GM12878 (cell line): Measurements from ENCODE around the gene AZU1.

Experiments used
- HCFC1 ChIP-seq: fragments of 150-350 bp; IDR thresholded peaks from 2 replicates; pipeline ENCODE4 v1.6.1; 2014; ENCODE audit warnings: low read length
- MTA2 ChIP-seq: fragments of 450-650 bp; IDR thresholded peaks from 2 replicates; pipeline ENCODE4 v1.6.1; 2016; ENCODE audit warnings: low read depth, mild to moderate bottlenecking, moderate library complexity
- SREBF2 ChIP-seq: IDR thresholded peaks from 2 replicates; pipeline ENCODE4 v1.6.1; 2012; ENCODE audit warnings: mild to moderate bottlenecking, low read length
- ZZZ3 ChIP-seq: IDR thresholded peaks from 2 replicates; pipeline ENCODE4 v1.6.1; 2011; ENCODE audit warnings: low read depth; ENCODE audit not compliant: control insufficient read depth, insufficient read length

DNA sequence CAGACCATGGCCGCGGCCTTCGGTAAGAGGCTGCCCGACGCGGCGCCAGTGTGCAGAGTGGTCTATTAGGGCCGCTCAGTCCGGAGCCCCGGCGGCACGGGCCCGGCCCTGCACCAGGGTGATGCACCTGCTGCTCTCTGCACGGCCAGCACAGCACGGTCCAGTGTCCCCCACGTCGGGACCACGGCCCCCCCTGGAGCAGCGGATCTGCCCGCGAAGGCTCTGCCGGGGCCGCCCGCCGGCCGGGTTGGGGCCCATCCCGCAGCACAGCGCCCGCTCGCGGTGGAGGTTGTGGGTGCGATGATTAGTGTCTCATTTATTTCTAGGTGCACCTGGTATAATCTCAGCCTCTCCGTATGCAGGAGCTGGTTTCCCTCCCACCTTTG is 22.5 kb upstream of the AZU1 start:
- TF ChIP-seq MTA2 (no peak), HCFC1 (no peak), ZZZ3 (no peak), SREBF2 (no peak)
